Stomach (tissue), 9 donors: ENCODE data around the gene NRG3. TPM values are rescaled to one million over a fixed set of nuclear protein-coding genes. Genes with fewer than 3 reads are reported as not detected.

ENCODE experiments used
- DNase-seq, 2 donors: peaks; one replicate each; pipeline versions ENCODE4 v3.0.0 to v3.0.0-alpha.2; 2013 to 2019
- H3K27ac ChIP-seq, 5 donors: fragments of 200-600 bp in 4 of 5; sonication (generic) in 4 of 5; one replicate each; pipeline ENCODE4 v1.5.1; 2013 to 2019; ENCODE audit warnings: mild to moderate bottlenecking in 1 of 5, moderate library complexity in 1 of 5
- H3K27me3 ChIP-seq, 3 donors: fragments of 200-600 bp; sonication (generic); one replicate each; pipeline ENCODE4 v1.5.1; 2017 to 2019; ENCODE audit warnings: mixed run types in 1 of 3
- H3K36me3 ChIP-seq, 4 donors: fragments of 200-600 bp; sonication (generic); 1 replicate in 3 of 4; 2 replicates in 1 of 4; pipeline ENCODE4 v1.5.1; 2016 to 2019
- H3K4me1 ChIP-seq, 4 donors: fragments of 200-600 bp; sonication (generic); one replicate each; pipeline ENCODE4 v1.5.1; 2016 to 2019
- H3K4me3 ChIP-seq, 4 donors: fragments of 200-600 bp; sonication (generic) in 3 of 4; one replicate each; pipeline ENCODE4 v1.5.1; 2016 to 2019; ENCODE audit warnings: mild to moderate bottlenecking in 1 of 4
- H3K9me3 ChIP-seq, 4 donors: fragments of 200-600 bp; sonication (generic); one replicate each; pipeline ENCODE4 v1.5.1; 2016 to 2019
- EP300 ChIP-seq: sonication (generic); formaldehyde crosslinking; IDR thresholded peaks from one replicate; pipeline ENCODE4 v1.6.1; 2017; ENCODE audit warnings: antibody characterized with exemption
- POLR2A ChIP-seq, 4 donors: fragments of 450-650 bp; IDR thresholded peaks; one replicate each; pipeline ENCODE4 v1.6.1; 2016; ENCODE audit warnings: antibody characterized with exemption in 4 of 4, control low read depth in 2 of 4, mild to moderate bottlenecking in 1 of 4, moderate library complexity in 1 of 4
- POLR2AphosphoS5 ChIP-seq, 3 donors: sonication (generic); formaldehyde crosslinking; IDR thresholded peaks; one replicate each; pipeline ENCODE4 v1.6.1; 2016; ENCODE audit warnings: antibody characterized with exemption in 3 of 3
- WGBS, 5 donors: extraction: QIAGEN DNeasy Blood & Tissue Kit in 3 of 5; methylation state at CpG; one replicate each; pipeline versions ENCODE4 v1.1.5 to v1.1.7; 2013 to 2018; 5-methylcytosine and 5-hydroxymethylcytosine counted together
- intact Hi-C: fragments of 100-400 bp; cut with DNase I; formaldehyde crosslinking; loops from one replicate; pipeline ENCODE4 v1.15.1; 2023; ENCODE audit warnings: low total_unique reads
- polyA plus RNA-seq, 3 donors: library from polyadenylated mRNA; stranded (reverse); fragments of 200-250 nt; gene quantifications; one replicate each; pipeline ENCODE4 v1.2.3, GENCODE V29; 2013
- total RNA-seq, 5 donors: library from RNA; depleted of rRNA; stranded (reverse); fragments of >200 nt; gene quantifications; one replicate each; pipeline versions ENCODE4 v1.1.0 to v1.2.3, GENCODE V29; 2014 to 2016
- TF ChIP-seq, protein P1 (sequence below), 7 experiments: fragments of 450-650 bp in 4 of 7; fragments of 200-600 bp in 3 of 7; sonication (generic) in 3 of 7; IDR thresholded peaks; one replicate each; pipeline ENCODE4 v1.5.1; 2016 to 2019; ENCODE audit warnings: antibody characterized with exemption in 7 of 7, control low read depth in 2 of 7, mild to moderate bottlenecking in 1 of 7
- donor health status: healthy with polysubstance abuse.
- donor health status: Bipolar disorder and iron deficiency.
- donor health status: healthy.

Gene NRG3
- total and polyA plus RNA-seq, 8 donors = 0.08 to 2.5 (median 0.52) TPM; not detected in 4

DNA sequence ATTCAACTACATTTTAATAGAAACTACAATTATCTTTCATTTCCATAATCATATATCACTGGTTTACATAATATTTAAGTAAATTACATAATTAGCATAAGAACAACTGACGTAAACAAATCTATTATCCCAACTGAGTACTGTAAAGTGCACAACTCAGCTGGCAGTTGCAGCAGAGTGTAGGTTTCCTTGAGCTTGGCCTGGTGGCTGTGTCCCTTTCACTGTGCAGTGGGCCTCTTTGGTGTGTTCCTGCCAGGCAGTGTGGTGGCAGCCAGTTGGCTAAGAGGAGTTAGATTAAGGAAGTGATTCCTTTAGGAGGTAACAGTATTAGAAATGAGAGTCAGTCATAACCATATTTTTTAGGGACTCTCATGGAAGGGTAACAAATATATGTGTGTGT lies 7.0 kb downstream of the NRG3 start:
- H3K4me1 ChIP-seq = no peaks in the 10 kb centered on the region
- no peak for DNase-seq
- no peak overlapping the region for H3K4me3 ChIP-seq
- intact Hi-C loops = no loop called here
- no peaks in the 10 kb centered on the region for H3K9me3 ChIP-seq
- H3K27ac ChIP-seq = no peak overlapping the region
- TF ChIP-seq POLR2A (IDR thresholded peaks at IDR 0.05) (no peak), POLR2AphosphoS5 (IDR thresholded peaks at IDR 0.05) (no peak), EP300 (no peak)
- TF ChIP-seq, protein P1, sequence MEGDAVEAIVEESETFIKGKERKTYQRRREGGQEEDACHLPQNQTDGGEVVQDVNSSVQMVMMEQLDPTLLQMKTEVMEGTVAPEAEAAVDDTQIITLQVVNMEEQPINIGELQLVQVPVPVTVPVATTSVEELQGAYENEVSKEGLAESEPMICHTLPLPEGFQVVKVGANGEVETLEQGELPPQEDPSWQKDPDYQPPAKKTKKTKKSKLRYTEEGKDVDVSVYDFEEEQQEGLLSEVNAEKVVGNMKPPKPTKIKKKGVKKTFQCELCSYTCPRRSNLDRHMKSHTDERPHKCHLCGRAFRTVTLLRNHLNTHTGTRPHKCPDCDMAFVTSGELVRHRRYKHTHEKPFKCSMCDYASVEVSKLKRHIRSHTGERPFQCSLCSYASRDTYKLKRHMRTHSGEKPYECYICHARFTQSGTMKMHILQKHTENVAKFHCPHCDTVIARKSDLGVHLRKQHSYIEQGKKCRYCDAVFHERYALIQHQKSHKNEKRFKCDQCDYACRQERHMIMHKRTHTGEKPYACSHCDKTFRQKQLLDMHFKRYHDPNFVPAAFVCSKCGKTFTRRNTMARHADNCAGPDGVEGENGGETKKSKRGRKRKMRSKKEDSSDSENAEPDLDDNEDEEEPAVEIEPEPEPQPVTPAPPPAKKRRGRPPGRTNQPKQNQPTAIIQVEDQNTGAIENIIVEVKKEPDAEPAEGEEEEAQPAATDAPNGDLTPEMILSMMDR (IDR thresholded peaks at IDR 0.05) = no peak
- H3K27me3 ChIP-seq = peaks cover 0 to 11% (median 0%) of the 10 kb centered on the region in 3 donors
- H3K36me3 ChIP-seq = no peaks in the 10 kb centered on the region
- WGBS, 5 donors = 90 to 98% (median 92%) methylated on average over 1 of the region's 1 CpG

DNA sequence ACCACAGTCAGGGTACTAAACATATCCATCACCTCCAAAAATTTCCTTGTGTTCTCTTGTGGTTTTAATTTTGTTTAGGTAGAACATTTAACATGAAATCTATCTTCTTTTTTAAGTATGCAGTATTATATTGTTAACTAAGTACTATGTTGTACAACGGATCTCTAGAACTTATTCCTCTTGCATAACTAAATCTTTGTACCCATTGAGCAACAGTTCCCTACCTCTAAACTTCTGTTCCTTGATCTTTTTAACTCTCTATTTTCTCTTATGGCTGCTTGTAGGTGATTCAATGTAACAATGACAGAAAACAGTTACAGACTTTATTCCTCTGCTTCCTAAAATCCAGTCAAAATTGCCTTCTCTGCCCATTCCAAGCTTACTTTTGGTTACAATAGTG lies 9.9 kb downstream of the NRG3 start:
- Histone ChIP-seq H3K9me3 (no peaks in the 10 kb centered on the region), H3K36me3 (no peaks in the 10 kb centered on the region), H3K27me3 (no peaks in the 10 kb centered on the region), H3K27ac (no peak overlapping the region), H3K4me1 (no peaks in the 10 kb centered on the region), H3K4me3 (no peak overlapping the region)
- WGBS, 5 donors = 92 to 98% (median 96%) methylated on average over 1 of the region's 1 CpG
- DNase-seq = no peak
- no peak for TF ChIP-seq POLR2AphosphoS5 (IDR thresholded peaks at IDR 0.05)
- TF ChIP-seq, protein P1 (IDR thresholded peaks at IDR 0.05) = no peak
- no peak for TF ChIP-seq POLR2A (IDR thresholded peaks at IDR 0.05)
- TF ChIP-seq EP300 = no peak
- intact Hi-C loops = no loop called here

DNA sequence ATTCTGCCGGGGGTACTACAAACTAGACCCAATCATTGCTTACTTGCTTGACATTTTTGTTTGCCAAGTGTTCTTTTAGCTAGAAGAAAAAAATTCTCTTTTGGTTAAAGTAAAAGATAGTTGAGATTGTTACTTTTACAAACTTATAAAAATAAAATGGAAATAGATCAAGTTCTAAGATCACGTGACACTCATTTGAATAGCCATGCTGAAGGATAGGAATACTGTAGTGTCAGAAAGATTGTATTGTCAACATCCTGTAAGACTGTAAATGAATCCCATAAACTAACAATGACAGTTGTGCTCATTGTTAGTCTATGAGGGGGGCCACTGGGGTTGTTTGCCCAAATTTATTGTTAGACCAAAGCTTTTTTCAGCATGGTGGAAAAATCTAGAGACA lies 10.5 kb downstream of the NRG3 start:
- Histone ChIP-seq H3K4me3 (no peak overlapping the region), H3K27me3 (no peaks in the 10 kb centered on the region), H3K9me3 (no peaks in the 10 kb centered on the region), H3K36me3 (no peaks in the 10 kb centered on the region), H3K27ac (no peak overlapping the region), H3K4me1 (no peaks in the 10 kb centered on the region)
- DNase-seq = no peak
- intact Hi-C loops = no loop called here
- TF ChIP-seq POLR2AphosphoS5 (IDR thresholded peaks at IDR 0.05) (no peak), EP300 (no peak), POLR2A (IDR thresholded peaks at IDR 0.05) (no peak)
- TF ChIP-seq, protein P1 (IDR thresholded peaks at IDR 0.05) = no peak
- 88 to 95% (median 89%) methylated on average over 2 of the region's 2 CpGs for WGBS, 5 donors

DNA sequence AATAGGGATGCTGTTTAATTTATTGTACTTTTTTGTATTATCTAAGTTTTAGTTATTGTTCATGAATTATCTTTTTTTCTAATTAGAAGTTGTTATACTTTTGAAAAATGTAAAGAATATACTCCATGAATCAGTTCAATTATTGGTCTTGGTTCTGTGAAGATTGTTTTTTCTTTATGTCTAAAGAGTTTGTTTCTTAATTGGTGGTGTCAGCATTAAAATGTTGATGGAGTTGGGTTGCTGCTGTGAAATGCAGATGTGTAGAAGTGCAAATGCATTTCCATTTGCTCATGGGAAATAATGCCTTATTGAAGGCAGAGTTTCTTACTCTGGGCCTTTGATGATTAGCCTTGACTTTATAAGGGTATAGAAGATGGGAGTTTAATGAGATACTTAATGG lies 11.9 kb downstream of the NRG3 start:
- Histone ChIP-seq H3K4me1 (no peaks in the 10 kb centered on the region), H3K27me3 (no peaks in the 10 kb centered on the region), H3K4me3 (no peak overlapping the region), H3K27ac (no peak overlapping the region), H3K9me3 (no peaks in the 10 kb centered on the region), H3K36me3 (no peaks in the 10 kb centered on the region)
- intact Hi-C loops = no loop called here
- no peak for TF ChIP-seq POLR2AphosphoS5 (IDR thresholded peaks at IDR 0.05)
- TF ChIP-seq, protein P1 (IDR thresholded peaks at IDR 0.05) = no peak
- no peak for TF ChIP-seq EP300
- TF ChIP-seq POLR2A (IDR thresholded peaks at IDR 0.05) = no peak
- no peak for DNase-seq
